GM21381 (cell line): Measurements from ENCODE around the gene ARMC9.

Experiments used
- ATAC-seq: cut with Tn5 transposase; IDR thresholded peaks from one replicate; pipeline ENCODE4 v1.9.1; 2021; ENCODE audit warnings: mild to moderate bottlenecking, moderate library complexity; ENCODE audit not compliant: unreplicated experiment

Gene ARMC9

GRCh38 chr2:231378026-231378722 is 179.7 kb downstream of the ARMC9 start:
- ATAC-seq, result no peak

- ATAC-seq, result no peak
Measured at GRCh38 chr2:231379266-231380215, 181.1 kb downstream of the ARMC9 start.

- no peak for ATAC-seq
Measured at GRCh38 chr2:231380307-231380706, 181.9 kb downstream of the ARMC9 start.

DNA sequence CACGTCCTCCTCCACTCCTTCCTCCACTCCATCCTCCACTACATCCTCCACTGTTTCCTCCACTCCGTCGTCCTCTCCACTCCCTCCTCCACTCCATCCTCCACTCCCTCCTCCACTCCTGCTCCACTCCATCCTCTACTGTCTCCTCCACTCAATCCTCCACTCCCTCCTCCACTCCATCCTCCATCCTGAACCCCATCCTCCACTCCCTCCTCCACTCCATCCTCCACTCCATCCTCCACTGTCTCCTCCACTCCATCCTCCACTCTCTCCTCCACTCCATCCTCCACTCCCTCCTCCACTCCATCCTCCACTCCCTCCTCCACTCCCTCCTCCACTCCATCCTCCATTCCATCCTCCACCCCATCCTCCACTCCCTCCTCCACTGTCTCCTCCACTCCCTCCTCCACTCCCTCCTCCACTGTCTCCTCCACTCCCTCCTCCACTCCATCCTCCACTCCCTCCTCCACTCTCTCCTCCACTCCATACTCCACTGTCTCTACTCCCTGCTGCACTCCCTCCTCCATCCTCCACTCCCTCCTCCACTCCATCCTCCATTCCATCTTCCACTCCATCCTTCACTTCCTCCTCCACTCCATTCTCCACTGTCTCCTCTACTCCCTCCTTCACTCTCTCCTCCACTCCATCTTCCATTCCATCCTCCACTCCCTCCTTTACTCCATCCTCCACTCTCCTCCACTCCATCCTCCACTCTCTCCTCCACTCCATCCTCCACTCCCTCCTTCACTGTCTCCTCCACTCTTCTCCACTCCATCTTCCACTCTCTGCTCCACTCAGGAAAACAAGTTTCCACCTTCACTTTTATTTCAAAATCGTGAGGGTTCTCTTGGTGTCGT is 182.8 kb downstream of the ARMC9 start:
- ATAC-seq, result no peak

- no peak for ATAC-seq
Measured at GRCh38 chr2:231382116-231382515, 183.7 kb downstream of the ARMC9 start.

DNA sequence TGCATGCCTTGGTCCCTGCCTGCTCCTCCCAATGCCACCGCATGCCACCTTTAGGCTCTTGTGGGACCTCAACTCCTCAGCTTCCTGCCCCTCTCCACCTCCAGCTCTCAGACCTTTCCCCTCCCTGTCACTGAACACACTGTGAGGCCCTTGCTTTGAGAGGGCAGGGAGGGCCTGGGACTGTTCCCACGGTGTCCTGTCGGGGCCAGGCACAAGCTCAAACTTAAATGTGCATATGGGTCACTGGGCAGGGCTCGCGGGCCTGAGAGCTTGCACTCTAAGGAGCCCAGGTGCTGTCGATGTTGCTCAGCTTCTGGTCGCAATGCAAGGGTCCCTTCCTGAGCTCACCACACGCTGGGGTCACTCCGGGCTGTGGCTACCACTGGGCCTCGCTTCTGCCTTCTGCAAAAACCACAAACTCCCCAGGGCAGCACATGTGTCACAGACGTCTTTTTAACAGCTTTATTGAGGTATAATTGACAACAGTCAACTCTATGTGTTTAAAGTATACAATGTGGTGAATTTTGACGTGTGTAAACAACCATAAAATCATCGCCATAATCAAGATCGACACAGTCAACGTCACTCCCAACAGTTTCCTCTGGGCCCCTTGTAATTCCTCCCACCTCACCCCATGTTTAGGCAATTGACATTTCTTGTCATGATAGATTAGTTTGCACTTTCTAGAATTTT is 185.1 kb downstream of the ARMC9 start:
- no peak for ATAC-seq

GRCh38 chr2:231384109-231384435 is 185.6 kb downstream of the ARMC9 start:
- no peak for ATAC-seq

GRCh38 chr2:231384970-231385369 is 186.5 kb downstream of the ARMC9 start:
- ATAC-seq, result no peak

- no peak for ATAC-seq
Measured at GRCh38 chr2:231385429-231385828, 187.0 kb downstream of the ARMC9 start.

DNA sequence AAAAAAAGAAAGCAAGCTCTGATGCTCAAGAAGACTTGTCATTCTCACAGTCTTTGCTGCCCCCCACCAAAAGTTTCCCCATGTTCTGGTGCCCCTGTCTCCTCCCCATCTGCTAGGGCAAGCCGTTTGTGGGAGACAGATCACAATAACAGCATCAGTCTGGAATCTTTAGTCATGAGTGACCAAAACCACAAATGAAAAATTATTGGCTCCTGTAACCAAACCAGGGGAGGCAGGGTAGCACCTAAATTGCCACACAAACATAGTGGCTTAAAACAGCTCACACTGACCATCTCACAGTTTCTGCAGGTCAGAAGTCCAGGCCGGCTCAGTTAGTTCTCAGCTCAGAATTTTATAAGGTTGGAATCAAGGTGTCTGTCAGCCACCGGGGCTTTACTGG is 188.0 kb downstream of the ARMC9 start:
- no peak for ATAC-seq

DNA sequence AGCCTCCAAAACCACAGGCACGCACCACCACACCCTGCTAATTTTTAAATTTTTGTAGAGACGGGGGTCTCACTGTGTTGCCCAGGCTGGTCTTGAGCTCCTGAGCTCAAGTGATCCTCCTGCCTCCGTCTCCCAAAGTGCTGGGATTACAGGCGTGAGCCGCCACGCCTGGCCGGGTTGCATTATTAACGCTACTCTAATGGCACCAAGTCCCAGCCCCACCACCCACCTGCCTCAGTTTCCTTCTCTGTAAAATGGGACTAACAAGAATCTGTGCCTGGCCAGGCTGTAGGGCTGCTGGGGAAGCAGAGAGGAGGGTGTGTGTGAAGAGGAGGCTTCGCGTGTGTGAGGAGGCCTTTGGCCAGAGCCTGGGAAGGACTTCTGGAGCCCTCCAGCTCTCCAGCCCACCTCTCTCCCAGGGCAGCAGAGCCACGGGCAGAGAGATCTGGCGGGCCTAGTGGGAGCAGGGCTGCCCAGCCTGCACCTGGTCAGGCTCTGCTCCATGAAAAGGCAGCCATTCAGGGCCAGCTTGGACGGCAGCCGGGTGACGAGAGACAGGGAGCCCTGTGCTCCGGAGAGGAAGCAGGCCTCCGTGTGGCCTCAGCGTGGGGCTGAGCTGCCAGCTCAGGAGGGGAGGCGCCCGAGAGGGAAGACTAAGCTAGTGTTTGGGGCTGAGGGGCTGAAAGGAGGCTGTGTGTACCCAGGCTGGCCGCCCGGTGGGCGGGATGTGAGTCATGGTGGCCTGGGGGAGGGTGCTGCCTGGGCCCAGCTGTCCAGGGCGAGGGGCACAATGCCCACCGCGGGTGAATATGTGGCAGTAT is 189.7 kb downstream of the ARMC9 start:
- no peak for ATAC-seq

DNA sequence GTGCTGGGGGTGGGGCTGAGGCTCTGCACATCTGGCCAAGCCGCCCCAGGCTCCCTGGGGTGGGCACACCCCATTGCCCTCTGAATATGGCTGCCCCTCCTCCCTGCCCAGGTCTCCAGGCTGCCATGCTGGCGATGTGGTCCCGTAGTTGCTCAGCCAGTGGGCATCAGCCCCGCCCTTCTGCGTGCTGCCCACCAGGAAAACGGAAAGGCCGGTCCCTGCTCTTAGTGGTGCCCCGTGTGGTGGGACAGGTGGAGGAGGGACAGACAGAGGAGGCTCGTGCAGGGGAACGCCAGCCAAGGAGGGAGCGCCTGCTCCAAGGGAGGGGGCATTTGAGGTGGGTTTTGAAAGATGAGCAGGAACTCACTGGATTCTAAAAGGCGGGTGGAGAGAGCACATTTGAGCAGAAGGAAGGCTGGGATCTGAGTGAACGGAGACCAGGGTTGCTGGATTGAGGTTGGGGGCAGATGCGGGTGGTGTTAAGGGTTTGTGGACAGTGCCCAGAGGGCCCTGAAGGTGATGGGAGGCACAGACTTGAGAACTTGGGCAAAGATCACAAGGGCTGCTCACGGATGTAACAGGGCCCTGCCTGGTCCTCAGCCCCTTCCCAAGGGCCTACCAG is 190.4 kb downstream of the ARMC9 start:
- no peak for ATAC-seq

GRCh38 chr2:231390667-231391066 is 192.2 kb downstream of the ARMC9 start:
- ATAC-seq, result no peak

GRCh38 chr2:231391981-231392380 is 193.6 kb downstream of the ARMC9 start:
- no peak for ATAC-seq

DNA sequence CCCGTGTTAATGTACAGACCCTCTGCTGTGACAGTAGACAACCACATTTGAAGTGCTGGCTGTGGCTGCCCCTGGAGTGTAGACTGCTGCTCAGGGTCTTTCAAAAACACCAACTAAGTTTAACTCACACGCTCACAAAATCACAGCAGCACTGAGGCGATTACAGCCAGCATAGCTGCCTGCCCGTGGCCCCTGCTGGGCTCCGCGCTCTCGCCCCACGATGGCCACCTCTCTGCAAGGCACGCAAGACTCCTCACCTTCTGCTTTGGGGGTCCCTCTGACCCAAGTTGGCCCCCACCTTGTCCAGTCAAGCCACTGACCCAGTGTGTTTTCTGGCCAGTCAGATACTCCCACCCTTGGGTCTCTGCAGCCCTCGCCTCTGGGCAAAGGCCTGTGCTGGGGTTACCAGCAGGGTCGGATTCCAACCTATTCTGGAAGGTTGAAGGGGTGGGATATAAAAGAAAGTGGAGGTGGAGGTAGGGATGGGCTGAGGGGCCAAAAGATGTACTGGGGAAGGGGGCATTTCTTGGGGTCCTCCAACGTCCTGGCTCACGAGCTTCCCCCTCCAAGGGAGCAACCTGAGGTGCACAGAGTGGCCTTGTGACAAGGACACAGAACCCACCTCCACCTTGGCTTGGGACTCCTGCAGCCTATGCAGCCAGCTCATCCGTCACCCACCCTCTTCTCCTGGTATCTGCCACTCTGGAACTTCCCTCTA is 194.2 kb downstream of the ARMC9 start:
- no peak for ATAC-seq

GRCh38 chr2:231393149-231394131 is 195.0 kb downstream of the ARMC9 start:
- peak; percentile 35 for ATAC-seq
